ENCODE data around the gene RNF217. TPM values are rescaled to one million over a fixed set of nuclear protein-coding genes. Genes with fewer than 3 reads are reported as not detected.
"Not testable (repeated sequence)": the region's sequence is repeated elsewhere in the genome, so short reads cannot be mapped to it uniquely, and the experiment has no call there.

RNF217 gene
- total and polyA plus RNA-seq, 2 of the 8 experiments (the other 6 are each of a cell fraction or from before 2014, with no cell fraction given): 2.0 to 8.9 TPM

DNA sequence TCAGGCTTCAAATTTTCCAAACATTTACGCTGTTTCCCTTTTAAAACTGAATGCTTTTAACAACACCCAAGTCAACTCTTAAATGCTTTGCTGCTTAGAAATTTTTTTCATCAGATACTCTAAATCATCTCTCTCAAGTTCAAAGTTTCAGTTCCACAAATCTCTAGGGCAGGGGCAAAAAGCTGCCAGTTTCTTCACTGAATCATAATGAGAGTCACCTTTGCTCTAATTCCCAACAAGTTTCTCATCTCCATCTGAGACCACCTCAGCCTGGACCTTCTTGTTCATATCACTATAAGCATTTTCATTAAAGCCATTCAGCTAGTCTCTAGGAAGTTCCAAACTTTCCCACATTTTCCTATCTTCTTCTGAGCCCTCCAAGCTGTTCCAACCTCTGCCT is 69.1 kb downstream of the RNF217 start:
- Histone ChIP-seq H3K27ac (ENCODE audit: low read depth, low read length) (no peak overlapping the region), H4K91ac (replicated peaks; ENCODE audit: insufficient read length, low read length) (no peak overlapping the region)
- no peak for FAIRE-seq

DNA sequence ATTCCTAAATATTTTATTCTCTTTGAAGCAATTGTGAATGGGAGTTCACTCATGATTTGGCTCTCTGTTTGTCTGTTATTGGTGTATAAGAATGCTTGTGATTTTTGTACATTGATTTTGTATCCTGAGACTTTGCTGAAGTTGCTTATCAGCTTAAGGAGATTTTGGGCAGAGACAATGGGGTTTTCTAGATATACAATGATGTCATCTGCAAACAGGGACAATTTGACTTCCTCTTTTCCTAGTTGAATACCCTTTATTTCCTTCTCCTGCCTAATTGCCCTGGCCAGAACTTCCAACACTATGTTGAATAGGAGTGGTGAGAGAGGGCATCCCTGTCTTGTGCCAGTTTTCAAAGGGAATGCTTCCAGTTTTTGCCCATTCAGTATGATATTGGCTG is 72.7 kb downstream of the RNF217 start:
- H2BK5ac ChIP-seq (ENCODE audit: low read depth, low read length); H2AK5ac ChIP-seq (ENCODE audit: low read depth, low read length); H4K8ac ChIP-seq (ENCODE audit: extremely low read depth, insufficient read depth, low read length); H3K27me3 ChIP-seq (replicated peaks in 1 of 4; ENCODE audit: control insufficient read depth in 3 of 4, extremely low read depth in 1 of 4, insufficient read depth in 3 of 4, low read length in 3 of 4); H3K14ac ChIP-seq (ENCODE audit: insufficient read length); H3K4me2 ChIP-seq (ENCODE audit: insufficient read depth in 1 of 2, low read depth in 2 of 2, low read length in 2 of 2); H3K79me1 ChIP-seq (ENCODE audit: low read depth, low read length); H3K4ac ChIP-seq (replicated peaks; ENCODE audit: insufficient read length, low read depth, low read length); DNase-seq (ENCODE audit: low read depth in 1 of 2, low spot score in 2 of 2); H3K27ac ChIP-seq (ENCODE audit: low read depth, low read length); H4K5ac ChIP-seq (ENCODE audit: insufficient read length, low read depth, low read length); POLR2A ChIA-PET (ENCODE audit: partially characterized antibody); H4K91ac ChIP-seq (replicated peaks; ENCODE audit: insufficient read length, low read length); H2BK15ac ChIP-seq (ENCODE audit: low read length); H2BK12ac ChIP-seq (ENCODE audit: low read depth, low read length); H3K4me1 ChIP-seq (replicated peaks in 1 of 4; ENCODE audit: control insufficient read depth in 3 of 4, insufficient read depth in 4 of 4, low read length in 3 of 4); H2BK120ac ChIP-seq (replicated peaks; ENCODE audit: low read depth, low read length); H3K9ac ChIP-seq (replicated peaks in 1 of 4; ENCODE audit: extremely low read depth in 1 of 4, low read depth in 3 of 4, low read length in 3 of 4); H3K23ac ChIP-seq (ENCODE audit: insufficient read length); H3K36me3 ChIP-seq (ENCODE audit: control insufficient read depth in 2 of 4, insufficient read depth in 4 of 4, low read length in 3 of 4); H3K18ac ChIP-seq (ENCODE audit: extremely low read depth, low read length); H2BK20ac ChIP-seq (ENCODE audit: low read length); H3K4me3 ChIP-seq (ENCODE audit: extremely low read depth in 1 of 4, insufficient read depth in 2 of 4, low read depth in 3 of 4, low read length in 4 of 4); H2AFZ ChIP-seq (ENCODE audit: low read length); H4K20me1 ChIP-seq (replicated peaks in 1 of 2; ENCODE audit: control insufficient read depth in 1 of 2, insufficient read depth in 2 of 2, low read length in 2 of 2); H3K9me3 ChIP-seq (ENCODE audit: insufficient read depth in 2 of 2, low read depth in 1 of 2, low read length in 1 of 2); H3K56ac ChIP-seq (replicated peaks; ENCODE audit: insufficient read length, low read depth, low read length); FAIRE-seq; H3K23me2 ChIP-seq (ENCODE audit: low read depth, low read length); H3K79me2 ChIP-seq (ENCODE audit: control insufficient read depth in 1 of 2, insufficient read depth in 2 of 2, low read length in 2 of 2): not testable (repeated sequence)
- CTCF ChIA-PET (ENCODE audit: partially characterized antibody): interaction anchor here (0.8 kb wide), 1 partner anchor 17 kb away, joined by 5 read pairs; no protein-coding TSS in a partner anchor

More for the DNA sequence above, 69.1 kb downstream of the RNF217 start:
- no peak overlapping the region for H3K23ac ChIP-seq (ENCODE audit: insufficient read length)
- no peak overlapping the region for H3K4me3 ChIP-seq (ENCODE audit: extremely low read depth in 1 of 4, insufficient read depth in 2 of 4, low read depth in 3 of 4, low read length in 4 of 4)
- no peak overlapping the region for H2AFZ ChIP-seq (ENCODE audit: low read length)
- no peak overlapping the region for H2AK5ac ChIP-seq (ENCODE audit: low read depth, low read length)
- no peaks in the 10 kb centered on the region for H3K36me3 ChIP-seq (ENCODE audit: control insufficient read depth in 2 of 4, insufficient read depth in 4 of 4, low read length in 3 of 4)
- DNase-seq (ENCODE audit: low read depth in 1 of 2, low spot score in 2 of 2): no peak
- no peak overlapping the region for H3K9ac ChIP-seq (replicated peaks in 1 of 4; ENCODE audit: extremely low read depth in 1 of 4, low read depth in 3 of 4, low read length in 3 of 4)
- peaks cover 0 to 3% of the 10 kb centered on the region in 2 experiments; a peak in 2 of 4 replicates for H3K9me3 ChIP-seq (ENCODE audit: insufficient read depth in 2 of 2, low read depth in 1 of 2, low read length in 1 of 2)
- no peak overlapping the region for H2BK12ac ChIP-seq (ENCODE audit: low read depth, low read length)
- no peak overlapping the region for H3K4ac ChIP-seq (replicated peaks; ENCODE audit: insufficient read length, low read depth, low read length)
- H4K5ac ChIP-seq (ENCODE audit: insufficient read length, low read depth, low read length): no peak overlapping the region
- no peak overlapping the region for H2BK15ac ChIP-seq (ENCODE audit: low read length)
- no peaks in the 10 kb centered on the region for H3K4me1 ChIP-seq (replicated peaks in 1 of 4; ENCODE audit: control insufficient read depth in 3 of 4, insufficient read depth in 4 of 4, low read length in 3 of 4)
- H2BK5ac ChIP-seq (ENCODE audit: low read depth, low read length): no peak overlapping the region
- H3K56ac ChIP-seq (replicated peaks; ENCODE audit: insufficient read length, low read depth, low read length): no peak overlapping the region
- H3K27me3 ChIP-seq (replicated peaks in 1 of 4; ENCODE audit: control insufficient read depth in 3 of 4, extremely low read depth in 1 of 4, insufficient read depth in 3 of 4, low read length in 3 of 4): no peaks in the 10 kb centered on the region
- ChIA-PET POLR2A (ENCODE audit: partially characterized antibody) (interaction anchor here (0.6 kb wide), 1 partner anchor 12 kb away, joined by 5 read pairs; no protein-coding TSS in a partner anchor), CTCF (ENCODE audit: partially characterized antibody) (interaction anchor here (0.6 kb wide), 1 partner anchor 121 kb away, joined by 3 read pairs; no protein-coding TSS in a partner anchor)
- no peaks in the 10 kb centered on the region for H4K20me1 ChIP-seq (replicated peaks in 1 of 2; ENCODE audit: control insufficient read depth in 1 of 2, insufficient read depth in 2 of 2, low read length in 2 of 2)
- H3K79me1 ChIP-seq (ENCODE audit: low read depth, low read length): no peaks in the 10 kb centered on the region
- H3K23me2 ChIP-seq (ENCODE audit: low read depth, low read length): no peaks in the 10 kb centered on the region
- H2BK120ac ChIP-seq (replicated peaks; ENCODE audit: low read depth, low read length): no peak overlapping the region
- H2BK20ac ChIP-seq (ENCODE audit: low read length): no peak overlapping the region
- 88% methylated on average over 1 of the region's 1 CpG; no CpG with 5 or more reads in 1 of the 2 experiments for whole genome bisulfite sequencing, 2 experiments (ENCODE audit: extremely low coverage in 1 of 2, insufficient coverage in 1 of 2, insufficient read length in 1 of 2, insufficient replicate concordance in 2 of 2, low coverage in 1 of 2, low lambda C conversion rate in 2 of 2, missing lambda C conversion rate in 1 of 2)
- H3K14ac ChIP-seq (ENCODE audit: insufficient read length): no peak overlapping the region
- H3K79me2 ChIP-seq (ENCODE audit: control insufficient read depth in 1 of 2, insufficient read depth in 2 of 2, low read length in 2 of 2): no peaks in the 10 kb centered on the region
- no peak for TF ChIP-seq TAF1 (IDR thresholded peaks at IDR 0.05; ENCODE audit: low read depth, low read length)
- H4K8ac ChIP-seq (ENCODE audit: extremely low read depth, insufficient read depth, low read length): no peak overlapping the region
- no peak overlapping the region for H3K4me2 ChIP-seq (ENCODE audit: insufficient read depth in 1 of 2, low read depth in 2 of 2, low read length in 2 of 2)
- H3K18ac ChIP-seq (ENCODE audit: extremely low read depth, low read length): no peak overlapping the region

All from H1 (cell line).